Esophagus (tissue), 2 donors: ENCODE data around the gene SLC6A20. TPM values are rescaled to one million over a fixed set of nuclear protein-coding genes. Genes with fewer than 3 reads are reported as not detected.

Source experiments
- H3K27ac ChIP-seq, 2 donors: one replicate each; pipeline ENCODE4 v1.5.1; 2013; ENCODE audit warnings: low read depth in 2 of 2, mild to moderate bottlenecking in 2 of 2, inconsistent platforms in 1 of 2, low read length in 1 of 2, moderate library complexity in 1 of 2
- H3K27me3 ChIP-seq, 2 donors: one replicate each; pipeline ENCODE4 v1.6.1; 2013; ENCODE audit warnings: low read length in 2 of 2, control low read depth in 1 of 2, mild to moderate bottlenecking in 1 of 2; ENCODE audit not compliant: insufficient read depth in 2 of 2, control insufficient read depth in 1 of 2
- H3K36me3 ChIP-seq, 2 donors: one replicate each; pipeline ENCODE4 v1.6.1; 2013; ENCODE audit warnings: low read length in 1 of 2; ENCODE audit not compliant: control insufficient read depth in 2 of 2, insufficient read depth in 2 of 2
- H3K4me1 ChIP-seq, 2 donors: one replicate each; pipeline ENCODE4 v1.6.1; 2013; ENCODE audit warnings: low read length in 1 of 2; ENCODE audit not compliant: control insufficient read depth in 2 of 2, insufficient read depth in 2 of 2
- H3K4me3 ChIP-seq, 2 donors: one replicate each; pipeline ENCODE4 v1.5.1; 2013; ENCODE audit warnings: low read length in 2 of 2, mild to moderate bottlenecking in 2 of 2, low read depth in 1 of 2, moderate library complexity in 1 of 2
- H3K9me3 ChIP-seq, 2 donors: one replicate each; pipeline ENCODE4 v1.6.1; 2013; ENCODE audit warnings: mild to moderate bottlenecking in 2 of 2, low read depth in 1 of 2, low read length in 1 of 2, moderate library complexity in 1 of 2; ENCODE audit not compliant: control insufficient read depth in 2 of 2, insufficient read depth in 1 of 2
- WGBS, 2 donors: extraction: QIAGEN DNeasy Blood & Tissue Kit; methylation state at CpG; one replicate each; pipeline ENCODE4 v1.1.7; 2013; 5-methylcytosine and 5-hydroxymethylcytosine counted together
- polyA plus RNA-seq, 2 donors: library from polyadenylated mRNA; stranded (reverse); fragments of 200-250 nt; gene quantifications; one replicate each; pipeline ENCODE4 v1.2.3, GENCODE V29; 2013
- donor health status: healthy with polysubstance abuse.
- donor health status: Bipolar disorder and iron deficiency.

The SLC6A20 gene, protein sequence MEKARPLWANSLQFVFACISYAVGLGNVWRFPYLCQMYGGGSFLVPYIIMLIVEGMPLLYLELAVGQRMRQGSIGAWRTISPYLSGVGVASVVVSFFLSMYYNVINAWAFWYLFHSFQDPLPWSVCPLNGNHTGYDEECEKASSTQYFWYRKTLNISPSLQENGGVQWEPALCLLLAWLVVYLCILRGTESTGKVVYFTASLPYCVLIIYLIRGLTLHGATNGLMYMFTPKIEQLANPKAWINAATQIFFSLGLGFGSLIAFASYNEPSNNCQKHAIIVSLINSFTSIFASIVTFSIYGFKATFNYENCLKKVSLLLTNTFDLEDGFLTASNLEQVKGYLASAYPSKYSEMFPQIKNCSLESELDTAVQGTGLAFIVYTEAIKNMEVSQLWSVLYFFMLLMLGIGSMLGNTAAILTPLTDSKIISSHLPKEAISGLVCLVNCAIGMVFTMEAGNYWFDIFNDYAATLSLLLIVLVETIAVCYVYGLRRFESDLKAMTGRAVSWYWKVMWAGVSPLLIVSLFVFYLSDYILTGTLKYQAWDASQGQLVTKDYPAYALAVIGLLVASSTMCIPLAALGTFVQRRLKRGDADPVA
- under 1 TPM in 1 of 2 donors, not detected in 1; 0.01 TPM for polyA plus RNA-seq

DNA sequence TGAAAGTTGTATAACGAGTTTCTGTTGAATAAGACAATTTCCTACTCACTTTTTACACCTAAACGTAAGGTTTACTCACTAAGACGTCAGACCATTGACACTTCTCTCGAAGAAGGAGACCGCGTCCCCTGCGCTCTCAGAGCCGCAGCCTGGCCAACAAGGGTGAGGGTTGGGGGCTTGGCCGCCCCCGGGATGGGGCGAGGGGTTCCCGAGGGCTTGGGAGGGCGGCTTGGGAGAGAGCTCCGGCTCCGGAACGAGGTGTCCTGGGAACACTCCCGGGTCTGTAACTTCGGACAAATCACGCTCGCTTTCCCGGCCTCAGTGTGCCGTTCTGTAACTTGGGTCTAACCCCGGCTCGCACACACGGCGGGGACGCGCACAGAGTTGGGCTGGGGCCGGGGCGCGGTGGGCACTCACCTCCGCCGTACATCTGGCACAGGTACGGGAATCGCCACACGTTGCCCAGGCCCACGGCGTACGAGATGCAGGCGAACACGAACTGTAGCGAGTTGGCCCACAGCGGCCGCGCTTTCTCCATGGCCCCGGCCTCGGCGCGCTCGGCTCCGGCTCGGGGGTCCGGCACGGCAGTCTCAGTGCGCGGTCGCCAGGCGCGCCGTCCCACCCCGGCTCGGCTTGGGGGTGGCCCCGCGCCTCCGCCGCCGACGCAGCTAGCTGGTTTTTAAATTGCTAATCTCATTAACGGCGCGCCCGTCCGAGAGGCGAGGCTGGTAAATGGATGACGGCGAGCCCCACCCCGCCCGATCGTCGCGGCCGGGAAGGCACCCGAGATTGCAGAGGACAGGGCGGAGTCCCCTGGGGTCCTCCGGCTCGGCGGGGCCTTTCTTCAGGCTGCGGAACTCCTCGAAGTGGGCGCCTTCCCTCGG, at the start of gene SLC6A20:
SLC6A20 (minus strand) TSS at position 655 of the 884 bp plus-strand sequence; CDS start at position 538, 117 bp downstream.
- Histone ChIP-seq H3K36me3 (no peaks in the 10 kb centered on the region), H3K27ac (no peak within 1 kb of the TSS), H3K4me1 (peaks cover 0 to 9% of the 10 kb centered on the region in 2 donors), H3K27me3 (peaks cover 0 to 8% of the 10 kb centered on the region in 2 donors), H3K4me3 (peak within 1 kb of the TSS; percentile 42 to 50), H3K9me3 (peaks cover 0 to 5% of the 10 kb centered on the region in 2 donors)
- WGBS, 2 donors: 1 to 2% methylated on average over 91 of the region's 91 CpGs

DNA sequence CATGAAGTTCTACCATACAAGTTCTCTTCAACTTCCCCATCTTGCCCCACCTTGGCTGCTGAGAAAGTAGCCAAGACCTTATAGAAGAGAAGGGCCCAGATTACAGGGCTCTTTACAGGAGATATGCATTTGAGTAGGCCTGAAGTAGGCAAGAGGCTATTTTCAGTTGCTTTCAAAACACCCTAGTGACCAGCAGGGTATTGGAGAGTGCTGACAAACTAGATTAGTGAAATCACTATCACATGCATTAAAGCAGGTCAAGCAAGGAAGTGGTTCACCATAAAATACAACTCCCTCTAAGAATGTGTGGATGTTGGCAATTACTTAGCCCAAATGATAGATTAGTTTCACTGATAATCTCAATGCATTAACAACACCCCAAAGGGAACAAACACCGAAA, 48.3 kb upstream of the SLC6A20 start:
- Histone ChIP-seq H3K27me3 (peaks cover 0 to 3% of the 10 kb centered on the region in 2 donors), H3K4me1 (peaks cover 0 to 3% of the 10 kb centered on the region in 2 donors), H3K36me3 (no peaks in the 10 kb centered on the region), H3K27ac (no peak overlapping the region), H3K4me3 (no peak overlapping the region), H3K9me3 (no peaks in the 10 kb centered on the region)
- 88 to 89% methylated on average over 1 of the region's 1 CpG for WGBS, 2 donors

DNA sequence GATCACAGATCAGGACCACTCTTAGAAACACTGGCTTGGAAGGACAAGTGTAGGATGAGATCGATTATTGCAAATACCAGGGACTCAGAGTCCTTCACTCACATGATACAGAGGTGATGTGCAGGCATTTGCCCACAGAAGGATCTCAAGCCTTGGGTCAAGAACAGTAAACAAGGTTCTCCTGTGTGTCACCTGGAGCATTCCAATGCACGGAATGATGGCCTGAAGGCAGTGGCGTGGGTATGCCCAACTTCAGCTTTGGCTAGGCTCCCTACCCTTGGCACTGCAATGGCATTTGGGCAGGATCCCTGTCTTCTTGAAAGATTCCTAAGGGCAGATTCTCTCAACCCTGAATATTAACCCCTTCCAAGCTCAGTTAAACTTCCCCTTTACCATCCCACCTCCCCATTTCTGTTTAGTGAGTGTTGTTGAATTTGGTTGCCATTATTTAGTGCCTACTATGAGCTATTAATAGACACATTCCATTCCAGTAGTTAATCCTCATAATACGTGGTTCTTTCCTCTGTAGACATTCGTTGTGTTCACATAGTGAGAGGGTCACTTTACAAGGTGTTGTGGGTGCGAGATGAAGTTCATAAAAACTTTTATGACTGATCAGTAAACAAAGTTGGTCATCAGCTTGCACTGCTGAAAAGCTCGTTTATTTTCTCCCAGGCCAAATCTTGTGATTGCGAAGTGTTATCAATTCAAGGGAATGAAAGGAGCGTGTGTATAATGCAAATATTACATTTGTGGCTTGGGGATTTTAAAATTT, 46.7 kb upstream of the SLC6A20 start:
- Histone ChIP-seq H3K4me1 (peaks cover 0 to 3% of the 10 kb centered on the region in 2 donors), H3K27me3 (peaks cover 0 to 3% of the 10 kb centered on the region in 2 donors), H3K9me3 (no peaks in the 10 kb centered on the region), H3K36me3 (no peaks in the 10 kb centered on the region), H3K4me3 (no peak overlapping the region), H3K27ac (no peak overlapping the region)
- WGBS, 2 donors: 77 to 78% methylated on average over 9 of the region's 9 CpGs

DNA sequence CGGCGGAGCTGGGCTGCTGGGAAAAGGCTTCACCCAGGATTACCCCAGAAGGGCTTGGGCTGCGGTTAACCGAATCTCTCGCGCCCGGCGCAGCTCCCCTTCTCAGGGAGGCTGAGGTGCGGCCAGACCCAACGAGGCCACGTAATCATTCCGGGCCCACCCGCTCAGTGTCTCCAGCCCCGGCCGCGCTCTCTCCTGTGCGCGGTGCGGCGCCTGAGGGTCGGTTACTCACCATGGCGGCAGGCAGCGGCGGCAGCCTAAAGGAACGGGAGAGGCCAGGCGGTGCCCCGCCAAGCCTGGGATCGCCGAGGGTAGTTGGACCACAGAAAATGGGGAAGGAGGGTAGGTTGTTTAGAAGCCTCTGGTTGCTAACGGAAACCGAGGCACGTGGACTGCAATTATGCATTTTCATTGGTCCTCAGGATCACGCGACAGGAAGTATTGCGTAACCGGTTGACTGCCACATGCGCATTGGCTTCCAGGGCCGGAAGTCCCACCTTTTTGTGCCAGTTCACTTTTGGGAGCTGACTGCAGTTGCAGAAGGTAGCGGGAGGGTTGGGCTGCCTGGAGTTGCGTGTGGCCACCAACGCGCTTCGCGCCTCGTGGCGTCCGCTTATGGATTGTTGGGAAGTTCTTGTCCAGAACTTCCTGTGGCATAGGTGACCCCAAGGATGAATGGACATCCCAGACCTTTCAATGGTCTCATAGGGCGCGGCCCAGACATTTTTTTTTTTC, 45.6 kb upstream of the SLC6A20 start, which contains the start of gene LZTFL1:
LZTFL1 (minus strand) TSS at position 363 of the 735 bp plus-strand sequence; CDS start at position 235, 128 bp downstream.
- peaks cover 0 to 3% of the 10 kb centered on the region in 2 donors for H3K4me1 ChIP-seq
- H3K36me3 ChIP-seq: no peaks in the 10 kb centered on the region
- peak within 1 kb of the TSS; percentile 92 to 96 for H3K4me3 ChIP-seq
- WGBS, 2 donors: 3% methylated on average over 42 to 49 of the region's 49 CpGs
- no peaks in the 10 kb centered on the region for H3K27me3 ChIP-seq
- no peaks in the 10 kb centered on the region for H3K9me3 ChIP-seq
- peak within 1 kb of the TSS in 1 of 2 donors; percentile 59 for H3K27ac ChIP-seq

DNA sequence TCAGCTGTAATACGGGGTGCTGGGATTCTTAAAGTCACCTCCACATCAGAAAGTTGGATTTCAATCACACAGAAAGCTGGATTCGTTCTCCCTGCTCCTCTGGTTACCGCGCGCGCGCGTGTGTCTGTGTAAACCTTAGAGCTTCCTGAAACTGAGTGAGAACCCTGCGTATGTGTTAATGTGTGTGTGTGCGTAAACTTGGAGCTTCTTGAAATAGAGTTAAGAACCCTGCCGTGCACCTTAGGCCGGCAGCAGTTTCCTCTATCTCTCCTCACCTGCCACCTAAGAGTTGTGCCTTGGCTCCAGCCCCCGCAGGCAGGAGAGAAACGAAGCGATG, 45.1 kb upstream of the SLC6A20 start:
- Histone ChIP-seq H3K27ac (peak overlapping the region in 1 of 2 donors; percentile 59), H3K36me3 (no peaks in the 10 kb centered on the region), H3K9me3 (no peaks in the 10 kb centered on the region), H3K4me1 (peaks cover 0 to 3% of the 10 kb centered on the region in 2 donors), H3K4me3 (peak overlapping the region; percentile 92 to 96), H3K27me3 (no peaks in the 10 kb centered on the region)
- WGBS, 2 donors: 1% methylated on average over 15 of the region's 15 CpGs

DNA sequence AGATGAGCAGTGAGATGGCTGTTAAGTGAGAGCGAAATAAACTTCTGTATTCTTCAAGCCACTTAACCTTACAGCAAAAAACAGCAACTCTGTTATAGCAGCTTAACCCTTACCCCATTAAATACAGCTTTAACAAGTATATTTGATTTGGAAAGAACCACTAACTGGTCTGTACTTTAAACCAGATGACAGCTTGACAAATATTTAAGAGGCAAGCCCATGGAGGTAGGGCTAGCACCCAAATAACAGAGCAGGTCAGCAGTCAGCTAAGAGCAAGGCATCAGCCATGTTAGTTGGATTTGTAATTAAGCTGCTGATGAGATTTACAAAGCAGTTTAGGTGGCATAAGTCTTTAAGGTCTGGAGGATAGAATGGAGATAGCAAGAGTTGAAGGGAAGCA, 42.1 kb upstream of the SLC6A20 start:
- 94 to 100% methylated on average over 1 of the region's 1 CpG for WGBS, 2 donors

DNA sequence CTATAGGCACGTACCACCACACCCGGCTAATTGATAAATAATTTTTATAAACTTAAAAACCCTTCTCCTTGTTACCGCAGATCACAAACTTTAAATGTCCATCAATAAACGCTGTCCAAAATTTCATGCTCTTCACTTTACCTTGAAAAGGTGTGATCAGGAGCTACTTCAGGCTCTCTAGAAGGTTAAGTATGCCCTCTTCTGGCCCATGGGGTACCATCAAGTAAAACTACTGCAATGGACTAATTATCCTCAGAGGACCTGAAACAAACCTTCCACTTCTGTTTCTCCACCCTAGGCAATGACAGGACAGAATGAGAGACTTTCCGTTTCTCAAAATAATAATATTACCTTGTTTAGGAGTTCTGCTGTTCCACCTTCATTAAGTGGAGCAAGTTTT, 36.4 kb upstream of the SLC6A20 start:
- no peaks in the 10 kb centered on the region for H3K27me3 ChIP-seq
- H3K9me3 ChIP-seq: no peaks in the 10 kb centered on the region
- whole genome bisulfite sequencing, 2 donors: 89 to 92% methylated on average over 5 of the region's 5 CpGs
- H3K27ac ChIP-seq: no peak overlapping the region
- H3K4me1 ChIP-seq: no peaks in the 10 kb centered on the region
- peaks cover 8 to 9% of the 10 kb centered on the region in 2 donors for H3K36me3 ChIP-seq
- no peak overlapping the region for H3K4me3 ChIP-seq

More for the DNA sequence above, 42.1 kb upstream of the SLC6A20 start:
- Histone ChIP-seq H3K4me3 (no peak overlapping the region), H3K27me3 (no peaks in the 10 kb centered on the region), H3K9me3 (no peaks in the 10 kb centered on the region), H3K4me1 (peaks cover 0 to 3% of the 10 kb centered on the region in 2 donors), H3K27ac (no peak overlapping the region), H3K36me3 (peaks cover 3% of the 10 kb centered on the region in 2 donors)

DNA sequence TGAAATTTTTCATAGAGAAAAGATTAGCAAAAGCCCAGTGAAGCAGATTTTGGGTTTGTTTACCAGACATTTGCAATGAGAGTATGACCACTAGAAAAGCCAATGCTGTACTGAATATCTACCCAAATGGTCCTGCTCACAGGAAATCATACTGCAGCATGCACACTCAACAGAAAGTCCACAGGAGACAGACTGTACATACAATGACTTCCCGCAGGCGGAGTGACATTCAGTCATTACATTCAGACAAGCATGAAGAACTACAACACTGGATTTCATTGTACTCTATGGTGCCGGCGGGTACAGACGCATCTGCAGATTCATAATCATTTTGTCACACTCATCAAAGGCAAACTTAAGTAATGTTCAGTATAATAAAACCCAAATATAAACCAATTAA, 33.8 kb upstream of the SLC6A20 start:
- 78 to 88% methylated on average over 5 of the region's 5 CpGs for WGBS, 2 donors
- Histone ChIP-seq H3K4me1 (no peaks in the 10 kb centered on the region), H3K36me3 (peaks cover 8 to 9% of the 10 kb centered on the region in 2 donors), H3K27me3 (no peaks in the 10 kb centered on the region), H3K4me3 (no peak overlapping the region), H3K27ac (no peak overlapping the region), H3K9me3 (no peaks in the 10 kb centered on the region)
